ENCODE results near the gene FGF18.
"Not testable (repeated sequence)": the region's sequence is repeated elsewhere in the genome, so short reads cannot be mapped to it uniquely, and the experiment has no call there.

FGF18 gene

GRCh38 chr5:171418982-171419687, at the start of gene FGF18:
Gene FGF18 (plus strand): TSS chr5:171419647. CDS start chr5:171420200, 553 bp downstream.
- DNase-seq (ENCODE audit: low spot score), result no peak

GRCh38 chr5:171369898-171370297, 49.5 kb upstream of the FGF18 start:
- DNase-seq (ENCODE audit: low spot score), result no peak

- DNase-seq (ENCODE audit: low spot score), result not testable (repeated sequence)
Measured at GRCh38 chr5:171370881-171371280, 48.6 kb upstream of the FGF18 start.

GRCh38 chr5:171371326-171371725, 48.1 kb upstream of the FGF18 start:
- no peak for DNase-seq (ENCODE audit: low spot score)

GRCh38 chr5:171379961-171380360, 39.5 kb upstream of the FGF18 start:
- no peak for DNase-seq (ENCODE audit: low spot score)

GRCh38 chr5:171384416-171384815, 35.0 kb upstream of the FGF18 start:
- not testable (repeated sequence) for DNase-seq (ENCODE audit: low spot score)

GRCh38 chr5:171384999-171385398, 34.4 kb upstream of the FGF18 start:
- DNase-seq (ENCODE audit: low spot score), result not testable (repeated sequence)

- no peak for DNase-seq (ENCODE audit: low spot score)
Measured at GRCh38 chr5:171386006-171386671, 33.3 kb upstream of the FGF18 start.

GRCh38 chr5:171386861-171387344, 32.5 kb upstream of the FGF18 start:
- DNase-seq (ENCODE audit: low spot score), result no peak

GRCh38 chr5:171387345-171387969, 32.0 kb upstream of the FGF18 start, which contains the start of gene NPM1:
Gene NPM1 (plus strand): TSS chr5:171387849. CDS start chr5:171387949, 100 bp downstream.
- peak; percentile 98 for DNase-seq (ENCODE audit: low spot score)

GRCh38 chr5:171387970-171388815, 31.3 kb upstream of the FGF18 start:
- peak; percentile 76 for DNase-seq (ENCODE audit: low spot score)

GRCh38 chr5:171388816-171389168, 30.7 kb upstream of the FGF18 start:
- peak; percentile 35 for DNase-seq (ENCODE audit: low spot score)

- DNase-seq (ENCODE audit: low spot score), result peak; percentile 65
Measured at GRCh38 chr5:171390883-171391677, 28.4 kb upstream of the FGF18 start.

GRCh38 chr5:171391996-171392577, 27.4 kb upstream of the FGF18 start:
- DNase-seq (ENCODE audit: low spot score), result no peak

- DNase-seq (ENCODE audit: low spot score), result no peak
Measured at GRCh38 chr5:171392585-171393159, 26.8 kb upstream of the FGF18 start.

- no peak for DNase-seq (ENCODE audit: low spot score)
Measured at GRCh38 chr5:171395042-171395441, 24.4 kb upstream of the FGF18 start.

- not testable (repeated sequence) for DNase-seq (ENCODE audit: low spot score)
Measured at GRCh38 chr5:171396583-171396982, 22.9 kb upstream of the FGF18 start.

GRCh38 chr5:171397190-171397589, 22.3 kb upstream of the FGF18 start:
- no peak for DNase-seq (ENCODE audit: low spot score)

GRCh38 chr5:171397599-171397998, 21.8 kb upstream of the FGF18 start:
- no peak for DNase-seq (ENCODE audit: low spot score)

GRCh38 chr5:171398660-171399059, 20.8 kb upstream of the FGF18 start:
- DNase-seq (ENCODE audit: low spot score), result not testable (repeated sequence)

Data from CD4-positive, alpha-beta T cell treated with Interleukin-15 for 4 hours (primary cell).